Caco-2 (cell line): Measurements from ENCODE around the gene PLA2G7. TPM values are rescaled to one million over a fixed set of nuclear protein-coding genes. Genes with fewer than 3 reads are reported as not detected.

Experiments used
- BruUV-seq: library from RNA; stranded (reverse); fragments of 400-500 nt; replicated peaks from 2 replicates; lab custom pipeline; 2021; lab: Mats Ljungman, UMichigan
- CTCF ChIA-PET: fragments of 300-600 bp; sonication (Branson Sonifier 250); formaldehyde crosslinking; loops from one replicate; lab custom pipeline; 2022; ENCODE audit warnings: antibody characterized with exemption; lab: Charles Lee
- POLR2A ChIA-PET: fragments of 300-600 bp; sonication (Branson Sonifier 250); formaldehyde crosslinking; loops from one replicate; lab custom pipeline; 2022; ENCODE audit warnings: antibody characterized with exemption; lab: Charles Lee
- DNase-seq, 2 experiments: peaks; one replicate each; pipeline versions ENCODE4 v3.0.0 to v3.0.0-alpha.2; 2020 to 2022
- H3K27me3 ChIP-seq: replicated peaks from 2 replicates; pipeline ENCODE4 v1.6.0; 2011; ENCODE audit warnings: low read length; ENCODE audit not compliant: control insufficient read depth, insufficient read depth
- H3K36me3 ChIP-seq: 2 replicates; pipeline ENCODE4 v1.5.1; 2011; ENCODE audit warnings: low read length; ENCODE audit not compliant: control insufficient read depth, insufficient read depth
- H3K4me1 ChIP-seq: fragments of 250-450 bp; sonication (Bioruptor Pico); 2 replicates; pipeline ENCODE4 v1.5.1; 2020; ENCODE audit warnings: mild to moderate bottlenecking
- H3K4me3 ChIP-seq: 2 replicates; pipeline ENCODE4 v1.5.1; 2011; ENCODE audit warnings: low read depth, mild to moderate bottlenecking, control low read depth, low read length
- H3K9me3 ChIP-seq: fragments of 250-450 bp; sonication (Bioruptor Pico); 2 replicates; pipeline ENCODE4 v1.5.1; 2020; ENCODE audit warnings: mild to moderate bottlenecking, moderate library complexity
- H3K27ac Mint-ChIP-seq: one replicate; pipeline ENCODE4 v1.8.0; 2022; ENCODE audit warnings: mixed read lengths; ENCODE audit not compliant: unreplicated experiment
- H3K27me3 Mint-ChIP-seq: one replicate; pipeline ENCODE4 v1.8.0; 2022; ENCODE audit warnings: mixed read lengths; ENCODE audit not compliant: insufficient read depth, unreplicated experiment
- H3K36me3 Mint-ChIP-seq: one replicate; pipeline ENCODE4 v1.8.0; 2022; ENCODE audit warnings: mild to moderate bottlenecking, mixed read lengths; ENCODE audit not compliant: insufficient read depth, unreplicated experiment
- H3K4me1 Mint-ChIP-seq: one replicate; pipeline ENCODE4 v1.8.0; 2022; ENCODE audit warnings: low read depth, mixed read lengths; ENCODE audit not compliant: unreplicated experiment
- H3K4me3 Mint-ChIP-seq: one replicate; pipeline ENCODE4 v1.8.0; 2022; ENCODE audit warnings: mild to moderate bottlenecking, moderate library complexity, mixed read lengths; ENCODE audit not compliant: unreplicated experiment
- H3K9me3 Mint-ChIP-seq: one replicate; pipeline ENCODE4 v1.8.0; 2022; ENCODE audit warnings: mixed read lengths; ENCODE audit not compliant: unreplicated experiment
- intact Hi-C: fragments of 100-400 bp; cut with micrococcal nuclease; formaldehyde crosslinking; loops from one replicate; pipeline ENCODE4 v1.10.0; 2022; ENCODE audit not compliant: unreplicated experiment
- total RNA-seq: library from RNA; stranded (reverse); gene quantifications from 2 replicates; pipeline ENCODE4 v1.2.3, GENCODE V29; 2022
- TF ChIP-seq, protein P1 (sequence below), 2 experiments: fragments of 200-600 bp in 1 of 2; IDR thresholded peaks; 1 replicate in 1 of 2; 2 replicates in 1 of 2; pipeline versions ENCODE4 v1.5.1 to v1.8.0; 2011 to 2022; ENCODE audit warnings: antibody characterized with exemption in 1 of 2, control low read depth in 1 of 2, inconsistent platforms in 1 of 2, low read depth in 1 of 2, low read length in 1 of 2, mild to moderate bottlenecking in 1 of 2, moderate library complexity in 1 of 2; ENCODE audit not compliant: insufficient read depth in 1 of 2, severe bottlenecking in 1 of 2, unreplicated experiment in 1 of 2

The PLA2G7 gene
- total RNA-seq, 1 experiment from 2014 or later, result 0.32 TPM

DNA sequence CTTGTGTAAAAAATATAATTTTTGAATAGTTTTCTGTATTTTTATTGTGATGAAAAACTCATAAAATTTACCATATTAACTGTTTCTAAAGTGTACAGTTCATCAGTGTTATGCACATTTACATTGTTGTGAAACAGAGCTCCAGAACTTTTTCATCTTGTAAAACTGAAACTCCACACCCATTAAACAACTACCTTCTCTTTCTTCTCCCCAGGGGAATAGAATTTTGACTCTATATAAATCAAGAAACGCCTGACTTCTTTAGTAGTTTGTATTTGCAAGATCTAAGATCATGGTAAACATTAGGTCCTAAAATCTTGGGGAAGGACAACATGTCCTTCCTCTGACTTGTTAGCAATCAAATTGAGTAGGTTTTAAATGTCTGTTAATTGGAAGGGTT is 20.7 kb upstream of the PLA2G7 start:
- Mint-ChIP-seq H3K9me3 (no peaks in the 10 kb centered on the region), H3K27me3 (no peaks in the 10 kb centered on the region), H3K4me1 (peaks cover 6% of the 10 kb centered on the region), H3K27ac (no peak overlapping the region), H3K4me3 (no peak overlapping the region), H3K36me3 (no peaks in the 10 kb centered on the region)
- Histone ChIP-seq H3K27me3 (no peaks in the 10 kb centered on the region), H3K36me3 (no peaks in the 10 kb centered on the region), H3K4me1 (no peaks in the 10 kb centered on the region), H3K9me3 (no peaks in the 10 kb centered on the region), H3K4me3 (no peak overlapping the region)
- ChIA-PET CTCF (no interaction called here), POLR2A (no interaction called here)
- TF ChIP-seq, protein P1, sequence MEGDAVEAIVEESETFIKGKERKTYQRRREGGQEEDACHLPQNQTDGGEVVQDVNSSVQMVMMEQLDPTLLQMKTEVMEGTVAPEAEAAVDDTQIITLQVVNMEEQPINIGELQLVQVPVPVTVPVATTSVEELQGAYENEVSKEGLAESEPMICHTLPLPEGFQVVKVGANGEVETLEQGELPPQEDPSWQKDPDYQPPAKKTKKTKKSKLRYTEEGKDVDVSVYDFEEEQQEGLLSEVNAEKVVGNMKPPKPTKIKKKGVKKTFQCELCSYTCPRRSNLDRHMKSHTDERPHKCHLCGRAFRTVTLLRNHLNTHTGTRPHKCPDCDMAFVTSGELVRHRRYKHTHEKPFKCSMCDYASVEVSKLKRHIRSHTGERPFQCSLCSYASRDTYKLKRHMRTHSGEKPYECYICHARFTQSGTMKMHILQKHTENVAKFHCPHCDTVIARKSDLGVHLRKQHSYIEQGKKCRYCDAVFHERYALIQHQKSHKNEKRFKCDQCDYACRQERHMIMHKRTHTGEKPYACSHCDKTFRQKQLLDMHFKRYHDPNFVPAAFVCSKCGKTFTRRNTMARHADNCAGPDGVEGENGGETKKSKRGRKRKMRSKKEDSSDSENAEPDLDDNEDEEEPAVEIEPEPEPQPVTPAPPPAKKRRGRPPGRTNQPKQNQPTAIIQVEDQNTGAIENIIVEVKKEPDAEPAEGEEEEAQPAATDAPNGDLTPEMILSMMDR (IDR thresholded peaks at IDR 0.05; ENCODE audit: insufficient read depth in 1 of 2, low read depth in 1 of 2, low read length in 1 of 2, severe bottlenecking in 1 of 2, unreplicated experiment in 1 of 2), result no peak
- intact Hi-C loops, result no loop called here
- no peak for DNase-seq
- BruUV-seq, result no TSS peak

GRCh38 chr6:46751658-46752057 is 16.5 kb upstream of the PLA2G7 start:
- Mint-ChIP-seq H3K9me3 (no peaks in the 10 kb centered on the region), H3K27ac (no peak overlapping the region), H3K36me3 (no peaks in the 10 kb centered on the region), H3K4me1 (no peaks in the 10 kb centered on the region), H3K4me3 (no peak overlapping the region), H3K27me3 (no peaks in the 10 kb centered on the region)
- no peak for DNase-seq
- no TSS peak for BruUV-seq
- no peaks in the 10 kb centered on the region for H3K9me3 ChIP-seq
- CTCF ChIA-PET, result no interaction called here
- POLR2A ChIA-PET, result no interaction called here
- no peaks in the 10 kb centered on the region for H3K4me1 ChIP-seq
- intact Hi-C loops, result no loop called here
- no peaks in the 10 kb centered on the region for H3K27me3 ChIP-seq
- no peak overlapping the region for H3K4me3 ChIP-seq
- no peaks in the 10 kb centered on the region for H3K36me3 ChIP-seq
- TF ChIP-seq, protein P1 (IDR thresholded peaks at IDR 0.05; ENCODE audit: insufficient read depth in 1 of 2, low read depth in 1 of 2, low read length in 1 of 2, severe bottlenecking in 1 of 2, unreplicated experiment in 1 of 2), result no peak

DNA sequence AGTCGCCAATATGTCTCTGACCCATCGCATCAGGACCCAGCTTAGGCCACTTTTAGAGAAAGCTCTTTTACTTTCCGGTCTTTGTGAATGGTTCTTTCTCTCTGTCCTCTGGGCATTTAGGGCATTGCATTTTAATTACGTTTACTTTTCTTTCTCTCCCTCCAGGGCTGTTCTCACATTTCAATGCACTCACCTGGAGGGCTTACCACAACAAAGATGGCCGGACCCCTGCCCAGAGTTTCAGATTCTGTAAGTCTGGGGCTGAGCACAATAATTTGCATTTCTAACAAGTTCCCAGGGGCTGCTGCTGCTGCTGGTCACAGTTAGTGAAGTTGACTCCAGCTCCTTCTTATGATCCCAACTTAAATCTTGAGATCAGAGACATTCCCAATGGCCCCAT is 14.6 kb upstream of the PLA2G7 start:
- Histone ChIP-seq H3K4me3 (no peak overlapping the region), H3K27me3 (no peaks in the 10 kb centered on the region), H3K4me1 (no peaks in the 10 kb centered on the region), H3K36me3 (no peaks in the 10 kb centered on the region), H3K9me3 (no peaks in the 10 kb centered on the region)
- intact Hi-C loops, result no loop called here
- no peak overlapping the region for H3K4me3 Mint-ChIP-seq
- no peak overlapping the region for H3K27ac Mint-ChIP-seq
- POLR2A ChIA-PET, result no interaction called here
- H3K27me3 Mint-ChIP-seq, result peaks cover 9% of the 10 kb centered on the region
- peaks cover under 1% of the 10 kb centered on the region for H3K9me3 Mint-ChIP-seq
- no peaks in the 10 kb centered on the region for H3K4me1 Mint-ChIP-seq
- TF ChIP-seq, protein P1 (IDR thresholded peaks at IDR 0.05; ENCODE audit: insufficient read depth in 1 of 2, low read depth in 1 of 2, low read length in 1 of 2, severe bottlenecking in 1 of 2, unreplicated experiment in 1 of 2), result no peak
- no peaks in the 10 kb centered on the region for H3K36me3 Mint-ChIP-seq
- no peak for DNase-seq
- BruUV-seq, result no TSS peak
- CTCF ChIA-PET, result no interaction called here
